ENCODE results near the gene SLCO3A1.

The SLCO3A1 gene

DNA sequence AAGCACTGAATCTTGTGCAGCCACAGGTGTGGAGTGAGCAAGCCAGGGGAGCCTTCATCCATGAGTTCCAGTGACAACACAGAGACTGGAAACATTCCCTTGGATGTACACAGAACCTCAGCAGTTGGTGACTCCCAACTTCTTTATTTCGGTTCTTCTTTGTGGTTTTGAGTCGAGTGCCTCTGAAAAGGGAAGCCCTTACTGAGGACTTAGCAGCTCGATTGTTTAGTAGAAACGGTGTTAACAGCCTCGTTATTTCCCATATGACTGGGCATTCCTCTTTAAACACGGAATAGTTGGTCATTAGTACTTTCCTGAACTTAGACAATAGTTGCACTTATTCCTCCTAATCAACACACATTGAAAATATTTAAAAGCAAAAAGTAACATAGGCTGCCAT, 7.7 kb downstream of the SLCO3A1 start:
- H3K36me3 ChIP-seq = no peaks in the 10 kb centered on the region
- no peak overlapping the region for H3K4me3 ChIP-seq (ENCODE audit: low read depth, low read length)
- peaks cover 60% of the 10 kb centered on the region for H3K27me3 ChIP-seq (ENCODE audit: insufficient read depth, low read depth, severe bottlenecking)
- DNase-seq = no peak
- TF ChIP-seq, protein P1, sequence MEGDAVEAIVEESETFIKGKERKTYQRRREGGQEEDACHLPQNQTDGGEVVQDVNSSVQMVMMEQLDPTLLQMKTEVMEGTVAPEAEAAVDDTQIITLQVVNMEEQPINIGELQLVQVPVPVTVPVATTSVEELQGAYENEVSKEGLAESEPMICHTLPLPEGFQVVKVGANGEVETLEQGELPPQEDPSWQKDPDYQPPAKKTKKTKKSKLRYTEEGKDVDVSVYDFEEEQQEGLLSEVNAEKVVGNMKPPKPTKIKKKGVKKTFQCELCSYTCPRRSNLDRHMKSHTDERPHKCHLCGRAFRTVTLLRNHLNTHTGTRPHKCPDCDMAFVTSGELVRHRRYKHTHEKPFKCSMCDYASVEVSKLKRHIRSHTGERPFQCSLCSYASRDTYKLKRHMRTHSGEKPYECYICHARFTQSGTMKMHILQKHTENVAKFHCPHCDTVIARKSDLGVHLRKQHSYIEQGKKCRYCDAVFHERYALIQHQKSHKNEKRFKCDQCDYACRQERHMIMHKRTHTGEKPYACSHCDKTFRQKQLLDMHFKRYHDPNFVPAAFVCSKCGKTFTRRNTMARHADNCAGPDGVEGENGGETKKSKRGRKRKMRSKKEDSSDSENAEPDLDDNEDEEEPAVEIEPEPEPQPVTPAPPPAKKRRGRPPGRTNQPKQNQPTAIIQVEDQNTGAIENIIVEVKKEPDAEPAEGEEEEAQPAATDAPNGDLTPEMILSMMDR (IDR thresholded peaks at IDR 0.05; ENCODE audit: low read depth, low read length) = no peak
- H3K27ac ChIP-seq = no peak overlapping the region
- no peaks in the 10 kb centered on the region for H3K9me3 ChIP-seq (ENCODE audit: severe bottlenecking)

DNA sequence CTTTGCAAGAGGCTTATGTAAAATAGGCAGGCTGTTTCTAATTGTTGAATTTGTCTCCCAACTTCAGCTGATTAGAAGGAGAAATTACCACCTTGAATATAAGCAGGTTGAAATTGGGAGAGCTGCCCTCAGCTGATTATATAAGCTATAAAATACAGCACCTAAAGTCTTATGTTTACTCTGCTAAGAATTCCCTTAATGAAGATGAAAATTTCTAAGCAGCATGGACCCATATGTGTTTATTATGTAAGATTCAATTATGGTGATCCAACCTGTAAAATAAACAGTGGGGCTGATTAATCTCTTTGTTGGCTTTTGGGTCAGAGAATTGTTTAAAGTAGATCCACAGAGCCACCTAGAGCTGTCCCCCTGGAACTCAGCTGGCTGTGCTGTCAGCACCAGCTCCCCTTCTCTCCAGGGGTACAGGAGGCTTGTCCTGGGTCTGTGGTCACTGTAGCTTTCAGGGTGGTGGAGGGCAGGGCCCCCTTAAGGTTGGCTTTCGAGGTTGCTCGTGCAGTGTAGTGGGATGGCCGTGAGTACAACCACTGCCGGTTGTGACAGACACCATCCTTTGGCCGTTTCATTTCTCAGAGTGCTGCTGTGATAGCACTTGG, 9.5 kb downstream of the SLCO3A1 start:
- no peak overlapping the region for H3K4me3 ChIP-seq (ENCODE audit: low read depth, low read length)

DNA sequence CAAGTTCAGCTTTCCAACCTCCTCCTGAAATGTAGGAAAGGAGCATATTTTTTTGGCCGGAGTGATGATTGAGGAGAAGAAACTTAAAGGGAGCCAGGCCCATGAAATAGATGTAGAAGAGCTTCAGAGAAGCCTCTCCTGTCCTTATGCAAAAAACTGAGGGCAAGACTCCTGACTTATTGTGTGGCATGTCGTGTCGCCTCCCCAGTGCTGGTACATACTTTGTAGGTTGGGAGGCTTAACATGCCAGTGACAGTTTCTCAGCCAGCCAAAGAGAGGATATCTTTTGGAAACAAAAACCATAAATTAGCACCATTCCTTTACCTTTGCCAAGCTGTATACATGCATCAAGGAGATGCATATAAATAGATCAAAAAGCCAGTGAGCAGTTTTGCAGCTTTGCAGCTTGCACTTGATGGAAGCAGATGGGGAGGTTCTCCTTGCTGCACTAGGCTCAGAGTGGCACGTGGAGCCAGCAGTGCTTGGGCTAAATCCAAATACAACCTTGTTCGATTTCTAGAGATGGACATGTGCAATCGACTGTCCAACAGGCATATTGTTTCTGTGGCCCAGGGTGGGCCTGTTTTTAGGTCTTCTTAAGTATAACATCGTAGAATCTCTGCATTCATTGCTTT, 10.2 kb downstream of the SLCO3A1 start:
- H3K4me3 ChIP-seq (ENCODE audit: low read depth, low read length) = no peak overlapping the region
- H3K27ac ChIP-seq = no peak overlapping the region
- H3K27me3 ChIP-seq (ENCODE audit: insufficient read depth, low read depth, severe bottlenecking) = peaks cover 59% of the 10 kb centered on the region
- DNase-seq = no peak
- H3K9me3 ChIP-seq (ENCODE audit: severe bottlenecking) = no peaks in the 10 kb centered on the region
- no peaks in the 10 kb centered on the region for H3K36me3 ChIP-seq
- TF ChIP-seq, protein P1 (IDR thresholded peaks at IDR 0.05; ENCODE audit: low read depth, low read length) = no peak

More for the DNA sequence above, 9.5 kb downstream of the SLCO3A1 start:
- Histone ChIP-seq H3K27ac (no peak overlapping the region), H3K36me3 (no peaks in the 10 kb centered on the region), H3K27me3 (ENCODE audit: insufficient read depth, low read depth, severe bottlenecking) (peaks cover 62% of the 10 kb centered on the region), H3K9me3 (ENCODE audit: severe bottlenecking) (no peaks in the 10 kb centered on the region)
- TF ChIP-seq, protein P1 (IDR thresholded peaks at IDR 0.05; ENCODE audit: low read depth, low read length) = no peak
- no peak for DNase-seq

DNA sequence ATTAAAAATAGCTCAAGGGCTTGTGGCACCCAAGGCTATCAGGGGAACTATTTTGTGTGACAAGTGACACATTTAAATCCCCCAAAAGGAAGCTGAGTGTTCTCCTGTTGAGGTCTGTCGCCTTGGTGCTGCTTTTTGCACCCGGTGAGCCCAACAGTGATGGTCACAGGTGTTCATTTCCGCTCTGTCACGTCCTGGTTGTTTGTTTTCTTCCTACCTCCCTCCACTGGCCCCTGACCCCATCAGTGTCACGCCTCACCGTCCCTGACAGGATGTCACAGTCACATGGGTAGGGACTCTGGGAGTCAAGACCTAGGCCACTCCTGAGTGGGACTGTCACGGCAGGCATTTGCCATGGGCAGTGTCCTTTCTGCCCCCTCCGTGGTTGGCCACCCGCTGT, 11.2 kb downstream of the SLCO3A1 start:
- DNase-seq = no peak
- H3K9me3 ChIP-seq (ENCODE audit: severe bottlenecking) = no peaks in the 10 kb centered on the region
- no peak overlapping the region for H3K27ac ChIP-seq
- peaks cover 53% of the 10 kb centered on the region for H3K27me3 ChIP-seq (ENCODE audit: insufficient read depth, low read depth, severe bottlenecking)
- no peaks in the 10 kb centered on the region for H3K36me3 ChIP-seq
- TF ChIP-seq, protein P1 (IDR thresholded peaks at IDR 0.05; ENCODE audit: low read depth, low read length) = no peak
- H3K4me3 ChIP-seq (ENCODE audit: low read depth, low read length) = no peak overlapping the region

DNA sequence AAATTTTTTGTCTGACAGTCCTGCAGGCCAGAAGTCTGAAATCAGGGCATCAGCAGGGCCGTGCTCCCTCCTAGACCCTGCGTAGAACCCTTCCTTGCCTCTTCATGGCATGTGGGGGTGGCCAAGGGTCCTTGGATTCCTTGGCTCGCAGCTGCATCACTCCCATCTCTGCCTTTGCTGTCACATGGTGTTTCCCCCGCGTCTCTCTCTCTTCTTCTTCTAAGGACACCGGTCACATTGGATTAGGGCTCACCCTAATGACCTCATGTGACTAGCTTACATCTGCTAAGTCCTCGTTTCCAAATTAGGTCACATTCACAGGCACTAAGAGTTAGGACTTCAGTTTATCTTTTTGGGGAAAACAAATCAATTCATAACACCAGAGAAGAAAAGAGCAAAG, 12.0 kb downstream of the SLCO3A1 start:
- TF ChIP-seq, protein P1 (IDR thresholded peaks at IDR 0.05; ENCODE audit: low read depth, low read length) = no peak
- Histone ChIP-seq H3K27me3 (ENCODE audit: insufficient read depth, low read depth, severe bottlenecking) (peaks cover 51% of the 10 kb centered on the region), H3K9me3 (ENCODE audit: severe bottlenecking) (no peaks in the 10 kb centered on the region), H3K4me3 (ENCODE audit: low read depth, low read length) (no peak overlapping the region), H3K36me3 (no peaks in the 10 kb centered on the region), H3K27ac (no peak overlapping the region)
- no peak for DNase-seq

Data from WERI-Rb-1 (cell line).